Endothelial cell of hepatic sinusoid (primary cell): ENCODE measurements around the gene GJB6.
"Not testable (repeated sequence)": the region's sequence is repeated elsewhere in the genome, so short reads cannot be mapped to it uniquely, and the experiment has no call there.

Experiments
- in situ Hi-C: cut with HindIII; loops from 2 replicates; pipeline ENCODE4 v1.10.0; 2017; ENCODE audit warnings: low sequenced_read_pairs

The GJB6 gene

DNA sequence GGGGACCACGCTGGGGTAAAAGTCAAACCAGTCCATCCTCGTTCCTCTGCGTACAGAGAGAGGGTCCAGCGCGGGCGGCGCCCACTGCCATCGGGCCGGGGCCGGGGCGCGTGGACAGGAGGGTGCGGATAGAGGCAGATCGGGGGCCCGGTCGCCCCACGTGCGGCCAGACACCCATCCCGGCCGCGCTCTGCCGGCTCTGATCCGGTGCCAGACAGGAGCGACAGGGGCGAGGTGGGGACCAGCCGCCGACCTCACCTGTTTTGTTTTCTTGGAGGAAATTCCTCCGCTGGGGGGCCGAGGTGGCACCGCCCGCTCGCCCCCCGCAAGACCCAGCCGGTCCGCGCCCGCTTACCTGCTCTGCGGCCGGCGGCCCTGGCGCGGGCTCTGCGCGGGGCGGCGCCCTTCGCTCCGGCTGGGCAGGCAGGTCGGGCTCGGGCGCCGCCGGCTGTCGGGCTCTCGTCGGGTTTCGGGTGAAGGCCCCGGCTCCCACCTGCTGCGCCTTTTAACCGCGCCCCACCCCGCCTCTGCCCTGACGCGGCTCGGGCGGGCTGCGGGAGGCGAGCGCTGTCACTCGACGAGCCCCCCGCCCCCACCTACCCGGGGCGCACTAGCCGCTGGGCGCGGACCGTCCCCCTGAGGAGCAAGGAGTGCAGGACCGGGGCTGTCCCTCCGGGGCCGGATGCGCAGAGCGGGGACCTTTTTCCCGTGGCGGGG, at the start of gene GJB6:
Gene GJB6 (minus strand): TSS at position 481 of the 717 bp plus-strand sequence. CDS start 8,839 bp downstream, outside the sequence.
- in situ Hi-C loops = loop anchor here (5.0 kb wide), 2 partner anchors 35 to 85 kb away; no protein-coding TSS in a partner anchor

DNA sequence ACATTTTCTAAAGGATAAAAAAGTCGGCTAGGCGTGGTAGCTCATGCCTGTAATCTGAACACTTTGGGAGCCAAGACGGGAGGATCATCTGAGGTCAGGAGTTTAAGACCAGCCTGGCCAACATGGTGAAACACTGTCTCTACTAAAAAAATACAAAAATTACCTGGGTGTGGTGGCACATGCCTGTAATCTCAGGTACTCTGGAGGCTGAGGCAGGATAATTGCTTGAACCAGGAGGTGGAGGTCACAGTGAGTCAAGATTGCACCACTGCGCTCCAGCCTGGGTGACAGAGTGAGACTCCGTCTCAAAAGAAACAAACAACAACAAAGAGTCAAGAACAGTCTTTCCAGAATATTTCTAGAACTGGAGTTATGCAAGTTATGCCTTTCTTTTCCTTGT, 44.8 kb upstream of the GJB6 start:
- in situ Hi-C loops = not testable (repeated sequence)

DNA sequence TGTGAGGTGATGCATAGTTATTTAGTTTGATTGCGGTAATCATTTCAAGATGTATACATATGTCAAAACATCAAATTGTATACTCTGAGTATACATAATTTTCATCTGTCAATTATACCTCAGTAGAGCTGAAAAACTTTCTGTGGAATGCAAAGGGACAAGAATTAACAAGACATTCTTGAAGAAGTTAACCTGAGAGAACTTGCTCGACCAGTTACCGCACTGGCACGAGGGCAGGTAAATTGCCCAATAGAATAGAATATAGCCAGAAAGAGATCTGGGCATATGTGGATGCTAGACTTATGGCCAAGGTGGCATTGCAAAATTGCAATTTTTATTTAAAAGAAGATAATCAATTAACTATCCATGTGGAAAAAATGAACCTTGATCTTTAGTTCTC, 42.3 kb upstream of the GJB6 start:
- in situ Hi-C loops = no loop called here

DNA sequence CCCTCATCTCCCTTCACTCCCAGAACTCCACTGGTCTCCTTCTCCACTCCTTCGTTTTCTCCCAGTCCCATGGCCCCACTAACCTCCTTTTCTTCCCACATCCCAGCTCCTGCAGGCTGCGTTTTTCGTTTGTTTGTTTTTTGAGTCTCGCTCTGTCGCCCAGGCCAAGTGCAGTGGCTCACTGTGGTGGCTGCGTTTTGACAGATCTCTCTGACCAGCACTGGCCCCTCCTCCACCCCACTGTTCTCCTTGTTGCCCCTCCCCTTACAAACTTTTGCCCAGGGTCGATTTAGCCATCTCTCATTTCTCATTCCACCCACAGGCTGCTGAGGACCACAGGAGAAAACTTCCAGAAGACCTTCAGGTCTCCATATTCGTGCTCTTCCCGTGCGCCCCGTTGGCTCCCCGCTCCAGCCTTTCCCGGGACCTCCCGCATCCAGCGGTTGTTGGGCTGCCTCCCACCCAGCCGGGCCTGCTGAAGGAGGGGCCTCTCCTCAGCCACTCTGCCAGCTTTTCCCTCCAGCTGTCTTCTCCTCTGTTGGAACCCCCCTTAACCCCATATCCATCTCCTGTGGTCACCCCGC, 40.6 kb upstream of the GJB6 start:
- in situ Hi-C loops = no loop called here

DNA sequence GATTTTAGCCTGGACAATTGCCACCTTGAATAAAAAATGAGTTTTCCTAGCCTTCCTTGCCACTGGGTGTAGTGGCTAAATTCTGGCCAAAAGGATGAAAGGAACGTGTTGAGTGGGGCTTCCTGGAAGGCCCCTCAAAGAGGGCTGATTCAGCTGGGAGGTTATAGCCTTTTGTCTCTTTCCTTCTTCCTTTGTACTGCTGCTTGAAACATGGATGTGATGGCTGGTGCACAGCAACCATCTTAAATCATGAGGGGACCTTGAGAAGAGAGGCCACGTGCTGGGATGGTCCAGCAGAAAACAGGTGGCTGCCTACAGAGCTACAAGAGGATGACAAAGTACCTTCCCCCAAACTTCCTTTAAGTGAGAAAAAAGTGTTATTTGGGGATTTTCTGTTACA, 40.0 kb upstream of the GJB6 start:
- in situ Hi-C loops = no loop called here

DNA sequence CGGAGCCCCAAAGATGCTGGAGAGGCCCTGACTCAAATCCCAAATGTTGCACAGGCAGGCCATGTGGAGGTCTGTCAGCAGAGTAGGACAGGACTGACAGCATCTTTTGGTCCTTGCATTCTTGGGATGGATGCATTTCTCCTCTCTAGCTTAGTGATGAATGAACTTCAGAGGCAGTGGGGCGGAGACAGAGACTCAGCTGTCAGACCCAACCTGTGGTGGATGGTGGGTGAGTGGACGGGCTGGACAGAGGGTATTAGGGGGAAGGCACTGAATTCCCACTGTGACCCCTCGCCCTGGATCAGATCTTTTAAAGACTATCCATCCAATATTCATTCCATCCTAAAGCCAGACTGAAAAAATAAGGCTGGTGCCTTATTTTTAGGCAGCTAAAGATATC, 39.3 kb upstream of the GJB6 start:
- in situ Hi-C loops = no loop called here

DNA sequence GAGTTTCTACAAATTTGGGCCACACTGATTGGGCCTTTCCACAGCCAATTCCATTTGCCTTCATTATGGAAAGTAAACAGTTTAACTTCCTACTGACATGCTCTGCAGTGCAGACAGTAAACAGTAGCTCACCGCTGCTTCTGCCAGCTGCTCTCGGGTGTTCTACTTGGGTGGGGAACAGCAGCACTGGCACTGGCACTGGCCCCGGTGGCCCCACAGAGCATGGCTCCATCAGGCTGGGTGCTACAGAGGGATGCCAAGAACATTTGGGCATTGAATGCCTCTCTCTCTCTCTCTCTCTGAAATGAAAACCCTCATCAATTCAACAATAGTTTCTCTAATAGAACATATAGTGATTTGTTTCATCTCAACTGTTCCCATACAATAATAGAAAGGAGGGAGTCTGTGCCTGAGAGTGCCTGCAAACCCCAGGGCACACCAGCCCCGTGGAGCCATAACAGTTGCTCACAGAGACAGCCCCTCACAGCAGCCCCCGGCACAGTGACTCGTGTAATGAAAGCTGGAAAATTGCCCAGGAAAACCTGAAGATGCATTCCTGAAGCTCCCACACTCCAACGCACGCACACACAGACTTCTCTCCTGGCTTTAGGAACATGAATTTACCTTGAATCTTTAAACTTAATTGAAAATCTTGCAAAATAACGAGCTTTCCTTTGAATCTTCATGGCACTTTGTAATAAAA, 38.2 kb upstream of the GJB6 start:
- in situ Hi-C loops = no loop called here

DNA sequence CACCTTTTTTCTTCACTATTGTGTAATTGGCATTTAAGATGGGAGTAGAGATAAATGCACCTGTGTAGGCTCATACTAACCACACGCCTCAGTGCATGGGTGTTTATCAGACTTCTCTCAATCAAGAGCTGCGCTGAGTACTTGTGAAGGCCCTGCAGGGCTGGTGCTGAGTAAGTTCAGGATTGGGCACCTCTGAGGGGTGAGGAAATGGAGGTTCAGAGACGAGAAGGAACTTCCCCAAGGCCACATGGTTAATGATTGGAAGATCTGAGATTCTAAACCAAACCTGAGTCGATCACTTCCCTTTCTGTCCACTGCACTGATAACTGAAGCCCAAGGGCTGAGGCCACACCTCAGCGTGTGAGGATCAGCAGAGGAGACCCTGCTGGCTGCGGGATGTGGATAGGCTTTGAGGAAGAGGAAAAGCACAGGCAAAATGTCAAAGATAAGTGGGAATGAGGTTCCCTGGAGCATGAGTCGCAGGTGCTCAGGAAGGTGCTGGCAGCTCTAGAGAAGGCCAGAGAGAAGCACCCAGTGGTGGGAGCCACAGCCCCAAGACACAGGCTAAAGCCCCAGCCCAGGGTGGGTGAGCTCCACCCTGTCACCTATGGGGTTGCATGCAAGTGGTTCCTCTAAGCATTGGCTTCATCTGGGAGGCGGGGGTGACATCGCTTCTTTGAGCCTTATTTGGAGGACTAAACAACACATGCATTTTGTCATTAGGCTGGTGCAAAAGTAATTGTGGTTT, 32.3 kb upstream of the GJB6 start:
- in situ Hi-C loops = no loop called here

DNA sequence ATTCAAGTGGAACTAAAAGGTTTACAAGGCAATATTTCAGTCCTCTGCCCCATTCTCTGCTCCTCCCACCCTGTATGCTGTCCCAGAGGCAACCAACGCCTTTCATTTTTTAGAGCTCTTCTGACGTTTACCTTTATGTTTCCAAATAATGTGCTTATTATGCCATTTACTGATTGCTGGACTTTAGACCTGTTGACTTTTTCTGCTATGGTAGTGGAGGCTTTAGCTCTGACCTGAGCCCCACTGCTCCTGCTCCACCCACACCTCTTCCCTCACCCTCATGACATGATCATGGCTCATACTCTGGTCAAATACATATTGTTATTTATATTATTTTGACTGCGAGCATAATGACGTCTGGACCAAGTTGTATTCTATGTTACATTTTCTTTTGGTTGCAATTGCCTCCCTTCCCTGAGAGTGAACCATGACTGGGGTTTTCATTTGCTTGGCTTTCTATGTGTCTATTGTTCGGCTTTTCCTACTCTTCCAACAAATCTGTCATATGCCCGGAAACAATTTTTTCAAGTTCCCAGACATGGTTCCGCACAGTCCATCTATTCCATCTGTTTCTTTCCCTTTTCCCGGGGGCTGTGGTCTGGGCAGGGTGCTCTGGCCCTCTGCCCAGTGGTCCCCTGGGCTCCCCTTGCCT, 31.4 kb upstream of the GJB6 start:
- in situ Hi-C loops = no loop called here

DNA sequence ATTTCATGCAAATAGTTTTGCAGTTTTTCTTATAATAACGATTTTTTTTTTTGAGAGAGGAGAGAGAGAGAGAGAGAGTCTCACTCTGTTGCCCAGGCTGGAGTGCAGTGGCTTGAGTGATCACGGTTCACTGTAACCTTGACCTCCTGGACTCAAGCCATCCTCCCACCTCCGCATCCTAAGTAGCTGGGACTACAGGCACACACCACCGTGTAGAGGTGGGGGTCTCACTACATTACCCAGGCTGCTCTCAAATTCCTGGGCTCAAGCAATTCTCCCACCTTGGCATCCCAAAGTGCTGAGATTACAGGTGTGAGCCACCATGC, 26.8 kb upstream of the GJB6 start:
- in situ Hi-C loops = no loop called here

DNA sequence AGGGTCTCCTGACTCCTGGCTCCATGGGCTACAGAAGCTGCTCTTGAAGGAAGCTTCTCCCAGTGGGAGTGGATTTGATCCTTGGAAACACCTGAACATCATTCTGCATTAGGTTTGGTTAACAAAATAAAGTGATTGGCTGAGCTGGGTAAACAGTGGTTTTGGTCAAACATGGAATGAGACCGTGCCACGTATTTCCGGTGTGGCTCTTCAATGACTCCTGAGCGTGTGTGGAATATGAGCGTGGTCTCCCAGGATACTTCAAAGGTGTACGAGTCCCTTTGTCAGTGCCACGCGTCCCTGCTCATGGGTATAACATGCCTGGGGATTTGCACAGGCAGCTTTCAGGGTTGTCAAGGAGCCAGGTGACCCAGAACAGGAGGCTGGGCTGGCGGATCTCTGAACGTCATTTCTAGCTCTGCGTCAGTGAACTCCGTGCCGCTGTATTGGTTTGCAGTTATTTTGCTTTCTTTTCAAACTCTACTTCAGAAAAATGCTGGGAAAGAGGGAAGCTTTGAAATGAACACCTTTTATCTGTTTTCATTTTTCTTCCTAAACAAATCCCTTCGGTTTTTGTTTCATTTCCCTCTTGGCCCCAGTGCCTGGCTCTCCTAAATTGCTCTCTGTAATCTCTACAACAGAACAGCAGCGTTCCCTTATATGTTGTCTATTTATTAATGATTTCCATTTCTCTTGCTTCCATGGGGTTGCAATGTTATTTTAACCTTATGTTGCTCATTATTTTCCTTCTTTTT, 26.3 kb upstream of the GJB6 start:
- in situ Hi-C loops = no loop called here

DNA sequence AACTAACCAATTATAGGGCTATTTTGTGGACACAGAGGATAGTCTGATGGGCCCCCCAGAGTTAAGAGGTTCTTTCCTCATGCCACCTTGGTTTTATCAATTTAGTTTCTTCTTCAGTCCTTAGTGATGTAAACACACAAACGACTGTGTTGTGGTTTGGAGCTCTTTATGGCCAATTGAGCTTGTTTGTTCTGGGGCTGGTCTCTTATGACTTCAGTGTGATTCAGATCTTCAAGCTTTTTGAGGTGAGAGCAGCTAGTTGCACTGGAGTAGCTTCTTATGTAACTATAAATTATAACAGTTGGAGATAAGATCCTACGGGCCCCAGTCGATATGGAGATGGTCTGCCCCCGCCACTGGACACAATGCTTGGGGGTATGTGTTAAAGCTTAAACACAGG, 22.0 kb upstream of the GJB6 start:
- in situ Hi-C loops = loop anchor here (5.0 kb wide), 1 partner anchor 33 kb away; no protein-coding TSS in a partner anchor

DNA sequence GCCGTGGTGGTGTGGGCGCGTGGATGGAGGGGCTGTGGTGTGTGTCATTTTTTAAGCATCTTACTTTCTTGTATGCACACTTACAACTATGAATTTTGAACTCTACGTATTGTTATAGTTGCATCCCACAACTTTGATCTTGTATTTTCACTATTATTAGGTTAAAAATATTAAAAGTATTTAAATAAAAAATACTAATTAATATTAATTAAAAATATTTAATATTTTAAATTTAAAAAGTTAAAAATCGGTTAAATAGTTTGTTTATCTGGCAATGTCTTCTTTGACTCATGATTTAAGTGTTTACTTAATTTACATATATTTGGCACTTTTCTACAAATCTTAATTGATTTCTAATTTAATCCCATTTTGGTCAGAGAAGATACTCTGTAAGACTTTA, 17.8 kb upstream of the GJB6 start:
- in situ Hi-C loops = loop anchor here (5.0 kb wide), 1 partner anchor 37 kb away; no protein-coding TSS in a partner anchor

DNA sequence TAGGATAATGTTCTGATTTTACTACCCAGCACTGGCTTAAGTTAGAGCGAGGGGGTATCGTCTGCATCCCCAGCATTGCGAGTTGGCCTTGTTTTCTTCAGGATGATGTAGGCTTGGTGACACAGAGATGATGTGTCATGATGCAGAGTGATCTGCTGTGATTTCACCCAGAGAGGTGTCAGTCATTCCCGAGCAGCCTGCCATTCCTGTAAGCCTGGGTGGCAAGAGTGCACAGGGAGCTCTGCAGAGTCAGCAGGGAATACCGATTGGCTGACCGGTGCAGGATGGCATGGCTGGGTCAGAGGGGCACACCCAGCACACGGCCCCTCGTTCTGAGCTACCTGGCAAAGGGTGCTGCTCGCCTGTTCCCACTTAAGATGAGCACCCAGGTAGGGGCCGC, 15.8 kb upstream of the GJB6 start:
- in situ Hi-C loops = no loop called here

DNA sequence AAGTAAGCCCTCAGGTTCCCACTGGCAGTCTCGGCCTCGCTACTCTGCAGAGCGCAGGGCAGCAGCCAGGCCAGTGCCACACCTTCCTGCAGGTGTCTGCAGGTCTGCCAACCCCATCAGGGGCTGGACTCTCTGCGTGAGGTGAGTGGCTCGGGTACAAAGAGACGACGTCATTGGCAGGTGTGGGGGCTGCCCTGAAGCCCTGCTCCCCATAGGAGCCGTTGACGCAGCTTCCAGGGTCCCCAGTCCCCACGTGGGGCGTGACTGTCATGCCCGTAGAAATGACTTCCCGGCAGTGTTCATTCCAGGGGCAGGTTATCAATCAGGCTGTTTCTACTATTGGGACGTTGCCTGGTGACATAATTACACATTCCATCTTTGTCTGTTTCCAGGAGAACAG, 15.3 kb upstream of the GJB6 start:
- in situ Hi-C loops = no loop called here

DNA sequence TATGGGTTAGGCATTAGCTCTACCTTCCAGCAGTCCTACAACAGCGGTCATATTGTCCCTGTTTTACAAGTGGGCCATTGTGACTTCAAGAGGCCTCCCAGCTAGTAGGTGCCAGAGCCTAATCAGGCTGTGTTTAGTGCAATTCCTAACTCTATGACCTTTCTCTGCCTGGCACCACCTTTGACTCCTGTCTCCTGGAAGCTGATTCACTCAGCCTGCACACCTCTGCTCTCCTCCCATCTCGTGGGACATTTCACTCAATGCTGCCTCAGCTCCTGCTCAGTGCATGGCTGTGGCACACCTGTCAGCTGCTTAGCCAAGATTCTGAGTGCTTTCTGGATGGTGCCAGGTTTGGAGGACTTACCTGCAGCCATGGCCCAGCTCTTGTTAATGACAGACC, 9.5 kb upstream of the GJB6 start:
- in situ Hi-C loops = no loop called here

DNA sequence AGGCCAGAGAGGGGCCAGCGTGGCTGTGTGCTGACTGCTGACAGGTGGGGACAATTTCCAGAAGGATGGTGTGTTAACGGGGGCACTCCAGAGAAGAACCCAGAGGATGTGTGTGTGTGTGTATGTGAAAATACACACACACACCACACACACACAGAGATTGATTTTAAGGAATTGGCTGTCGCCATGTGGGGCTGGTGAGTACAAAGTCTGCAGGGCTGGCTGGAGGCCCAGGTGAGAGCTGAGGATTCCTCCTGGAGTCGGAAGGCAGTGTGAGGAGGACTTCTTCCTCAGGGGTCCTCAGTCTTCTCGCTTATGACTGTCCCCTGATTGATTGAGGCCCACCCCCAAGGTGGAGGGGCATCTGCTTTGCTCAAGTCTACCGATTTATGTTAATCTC, 7.6 kb upstream of the GJB6 start:
- in situ Hi-C loops = no loop called here

DNA sequence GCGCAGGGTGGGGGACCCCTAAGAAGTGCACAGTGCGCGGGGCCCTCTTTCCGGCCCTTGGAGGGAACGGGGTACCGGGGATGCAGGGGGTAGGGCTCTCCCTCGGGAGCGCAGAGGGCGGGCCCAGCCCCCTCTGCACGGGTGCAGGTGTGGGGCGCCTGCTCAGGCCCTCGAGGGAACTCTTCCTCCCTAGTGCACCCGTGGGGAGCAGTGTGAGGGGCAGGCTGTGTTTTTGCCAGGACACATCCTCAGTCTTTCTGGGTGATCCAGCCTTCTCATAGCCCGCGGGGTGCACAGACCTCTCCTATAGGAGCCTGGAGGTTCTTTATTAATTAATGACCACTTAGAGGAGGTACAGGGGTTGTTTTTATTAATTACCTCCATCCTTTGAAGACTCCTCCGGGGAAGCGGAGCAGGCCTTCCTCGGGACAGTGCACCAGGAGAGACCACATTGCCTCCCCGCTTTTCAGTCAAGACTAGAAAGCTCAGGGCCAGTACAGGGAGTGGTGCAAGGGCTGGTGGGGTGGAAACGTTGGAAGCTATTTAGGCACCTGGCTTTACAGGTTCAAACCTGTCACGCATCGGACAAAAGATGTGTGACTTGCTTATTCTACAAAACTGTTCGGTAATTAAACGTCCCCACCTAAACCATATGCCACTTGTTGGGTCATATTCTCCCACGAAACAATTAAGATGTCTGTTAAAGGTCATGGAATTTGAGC, 598 bp upstream of the GJB6 start:
- in situ Hi-C loops = loop anchor here (5.0 kb wide), 2 partner anchors 35 to 85 kb away; no protein-coding TSS in a partner anchor
